ENCODE measurements around the gene IQCF5. TPM values are rescaled to one million over a fixed set of nuclear protein-coding genes. Genes with fewer than 3 reads are reported as not detected.

IQCF5 gene
- total and polyA plus RNA-seq, 2 donors (not counting 1 experiment from before 2014, with no cell fraction given): not detected

- ATAC-seq (ENCODE audit: low read depth): no peak
- Histone ChIP-seq H3K4me1 (ENCODE audit: control insufficient read depth in 2 of 2, insufficient read depth in 2 of 2, low read length in 2 of 2) (no peaks in the 10 kb centered on the region), H4K20me1 (ENCODE audit: control insufficient read depth, insufficient read depth, low read length, poor library complexity, severe bottlenecking) (no peaks in the 10 kb centered on the region), H3K9ac (ENCODE audit: low read length) (no peak overlapping the region), H3K79me2 (ENCODE audit: control insufficient read depth, insufficient read depth, low read length) (no peaks in the 10 kb centered on the region), H3K27me3 (replicated peaks in 1 of 4; ENCODE audit: control extremely low read depth in 1 of 4, control insufficient read depth in 3 of 4, insufficient read depth in 4 of 4, low read length in 3 of 4) (no peaks in the 10 kb centered on the region), H3K4me3 (ENCODE audit: control extremely low read depth in 1 of 5, extremely low read depth in 1 of 5, insufficient read depth in 1 of 5, low read depth in 2 of 5, low read length in 4 of 5) (no peak overlapping the region), H3K4me2 (replicated peaks; ENCODE audit: low read depth, low read length, poor library complexity, severe bottlenecking) (no peak overlapping the region), H3K36me3 (replicated peaks in 1 of 2; ENCODE audit: control extremely low read depth in 1 of 2, control insufficient read depth in 1 of 2, extremely low read depth in 1 of 2, insufficient read depth in 2 of 2, low read length in 1 of 2) (no peaks in the 10 kb centered on the region), H3K9me3 (ENCODE audit: control extremely low read depth in 1 of 3, control insufficient read depth in 2 of 3, insufficient read depth in 1 of 3, low read length in 2 of 3) (no peaks in the 10 kb centered on the region), H3K27ac (ENCODE audit: low read length in 2 of 2) (no peak overlapping the region), H2AFZ (ENCODE audit: insufficient read depth, low read depth, low read length, poor library complexity, severe bottlenecking) (no peak overlapping the region)
- no peak for DNase-seq
- ChIA-PET POLR2A (no interaction called here), CTCF (no interaction called here)
- no peak overlapping the region for H3K27ac Mint-ChIP-seq
- no peaks in the 10 kb centered on the region for H3K4me1 Mint-ChIP-seq
- H3K9me3 Mint-ChIP-seq (ENCODE audit: insufficient read depth): no peaks in the 10 kb centered on the region
- no peak for TF ChIP-seq CTCF (IDR thresholded peaks at IDR 0.05)
- no peak for TF ChIP-seq EZH2 (IDR thresholded peaks at IDR 0.05; ENCODE audit: borderline replicate concordance, insufficient read depth, low read depth, low read length, poor library complexity, severe bottlenecking)
- H3K4me3 Mint-ChIP-seq: no peak overlapping the region
- peaks cover 51% of the 10 kb centered on the region for H3K27me3 Mint-ChIP-seq
- intact Hi-C loops (cut with micrococcal nuclease): no loop called here
- WGBS (ENCODE audit: insufficient coverage): no CpG with 5 or more reads among the region's 2 CpGs
Observed at GRCh38 chr3:51879937-51880336, 4.5 kb upstream of the IQCF5 start.

- Histone ChIP-seq H3K27ac (ENCODE audit: low read length in 2 of 2) (no peak overlapping the region), H3K4me3 (ENCODE audit: control extremely low read depth in 1 of 5, extremely low read depth in 1 of 5, insufficient read depth in 1 of 5, low read depth in 2 of 5, low read length in 4 of 5) (no peak overlapping the region), H2AFZ (ENCODE audit: insufficient read depth, low read depth, low read length, poor library complexity, severe bottlenecking) (no peak overlapping the region), H3K36me3 (replicated peaks in 1 of 2; ENCODE audit: control extremely low read depth in 1 of 2, control insufficient read depth in 1 of 2, extremely low read depth in 1 of 2, insufficient read depth in 2 of 2, low read length in 1 of 2) (no peaks in the 10 kb centered on the region), H3K9me3 (ENCODE audit: control extremely low read depth in 1 of 3, control insufficient read depth in 2 of 3, insufficient read depth in 1 of 3, low read length in 2 of 3) (no peaks in the 10 kb centered on the region), H4K20me1 (ENCODE audit: control insufficient read depth, insufficient read depth, low read length, poor library complexity, severe bottlenecking) (no peaks in the 10 kb centered on the region), H3K9ac (ENCODE audit: low read length) (no peak overlapping the region), H3K4me1 (ENCODE audit: control insufficient read depth in 2 of 2, insufficient read depth in 2 of 2, low read length in 2 of 2) (no peaks in the 10 kb centered on the region), H3K27me3 (replicated peaks in 1 of 4; ENCODE audit: control extremely low read depth in 1 of 4, control insufficient read depth in 3 of 4, insufficient read depth in 4 of 4, low read length in 3 of 4) (peaks cover 0 to 3% (median 0%) of the 10 kb centered on the region in 4 experiments), H3K4me2 (replicated peaks; ENCODE audit: low read depth, low read length, poor library complexity, severe bottlenecking) (no peak overlapping the region), H3K79me2 (ENCODE audit: control insufficient read depth, insufficient read depth, low read length) (no peaks in the 10 kb centered on the region)
- ChIA-PET CTCF (no interaction called here), POLR2A (no interaction called here)
- TF ChIP-seq EZH2 (IDR thresholded peaks at IDR 0.05; ENCODE audit: borderline replicate concordance, insufficient read depth, low read depth, low read length, poor library complexity, severe bottlenecking): no peak
- TF ChIP-seq CTCF (IDR thresholded peaks at IDR 0.05): no peak
- Mint-ChIP-seq H3K4me3 (no peak overlapping the region), H3K9me3 (ENCODE audit: insufficient read depth) (no peaks in the 10 kb centered on the region), H3K4me1 (no peaks in the 10 kb centered on the region), H3K27ac (no peak overlapping the region), H3K27me3 (peaks cover 40% of the 10 kb centered on the region)
- intact Hi-C loops (cut with micrococcal nuclease): no loop called here
- ATAC-seq (ENCODE audit: low read depth) (no peak), DNase-seq (no peak)
- 68% methylated on average over 6 of the region's 6 CpGs for WGBS (ENCODE audit: insufficient coverage)
Observed at GRCh38 chr3:51876186-51876585, 785 bp upstream of the IQCF5 start.

Data from B cell (primary cell).